Anterior cingulate cortex (tissue), 58 donors: Measurements from ENCODE around the gene ACAP2.
A peak's percentile ranks its signal among the peaks of the same experiment; 100 is the strongest.
"Not testable (repeated sequence)": the region's sequence is repeated elsewhere in the genome, so short reads cannot be mapped to it uniquely, and the experiment has no call there.

ENCODE experiments used
- DNase-seq, 58 donors: peaks; one replicate each; lab custom pipeline; 2025; lab: John Stamatoyannopoulos, UW

Gene ACAP2

DNA sequence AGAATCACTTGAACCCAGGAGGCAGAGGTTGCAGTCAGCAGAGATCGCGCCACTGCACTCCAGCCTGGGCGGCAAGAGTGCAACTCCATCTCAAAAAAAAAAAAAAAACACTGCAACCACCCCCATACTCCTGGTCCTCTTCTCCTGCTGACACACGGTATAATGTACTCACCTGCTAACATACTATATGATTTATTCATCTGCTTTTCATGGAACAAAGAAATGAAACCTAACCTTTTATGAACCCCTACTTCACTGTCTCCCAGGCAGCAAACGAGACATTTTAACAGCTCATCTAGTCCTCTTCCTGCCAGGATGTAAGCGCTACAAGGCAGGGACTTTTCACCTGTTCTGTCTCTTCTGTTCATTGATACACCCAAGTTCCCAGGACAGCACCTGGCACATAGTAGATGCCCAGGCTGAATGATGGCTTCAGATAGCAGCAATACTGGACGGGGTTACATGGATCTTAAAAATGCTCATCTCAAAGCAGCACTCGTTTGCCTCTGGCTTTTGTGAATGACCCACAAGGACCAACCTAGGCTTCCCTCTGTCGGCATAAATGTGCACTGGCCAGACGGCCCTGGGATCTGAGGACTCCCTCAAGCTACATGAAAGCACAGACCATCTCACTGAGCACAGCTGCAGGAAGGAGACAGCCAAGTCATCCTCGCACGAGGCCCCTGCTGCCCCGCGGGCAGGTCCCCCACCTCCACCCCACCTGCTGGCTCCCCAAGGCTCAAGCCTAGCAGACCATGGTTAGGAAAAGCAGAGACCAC lies 192.2 kb downstream of the ACAP2 start:
- DNase-seq = no peak

DNA sequence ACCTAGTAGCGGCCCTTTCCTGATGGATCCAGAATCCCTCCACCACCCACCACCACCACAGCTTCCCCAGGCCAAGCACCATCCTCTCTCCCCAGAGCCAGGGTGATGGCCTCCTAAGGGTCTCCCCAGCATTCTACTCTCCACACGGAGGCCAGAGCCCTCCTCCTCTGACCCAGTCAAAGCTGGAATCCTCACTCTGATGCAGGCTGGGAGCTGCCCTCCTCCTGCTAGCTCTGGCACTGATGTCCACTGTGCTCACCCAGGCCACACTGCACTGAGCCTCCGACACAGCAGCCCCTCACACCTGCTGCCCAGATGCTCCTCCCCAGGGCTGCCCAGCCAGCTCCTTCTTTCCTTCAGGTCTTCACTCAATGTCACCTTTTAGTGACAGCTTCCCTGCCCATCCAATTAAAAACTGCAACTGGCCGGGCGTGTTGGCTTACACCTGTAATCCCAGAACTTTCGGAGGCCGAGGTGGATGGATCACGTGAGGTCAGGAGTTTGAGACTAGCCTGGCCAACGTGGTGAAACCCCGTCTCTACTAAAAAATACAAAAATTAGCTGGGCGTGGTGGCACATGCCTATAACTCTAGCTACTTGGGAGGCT lies 192.9 kb downstream of the ACAP2 start:
- DNase-seq = no peak

GRCh38 chr3:195249057-195249770 lies 193.6 kb downstream of the ACAP2 start:
- no peak for DNase-seq

- no peak for DNase-seq
Measured at GRCh38 chr3:195248281-195248680, 194.5 kb downstream of the ACAP2 start.

DNA sequence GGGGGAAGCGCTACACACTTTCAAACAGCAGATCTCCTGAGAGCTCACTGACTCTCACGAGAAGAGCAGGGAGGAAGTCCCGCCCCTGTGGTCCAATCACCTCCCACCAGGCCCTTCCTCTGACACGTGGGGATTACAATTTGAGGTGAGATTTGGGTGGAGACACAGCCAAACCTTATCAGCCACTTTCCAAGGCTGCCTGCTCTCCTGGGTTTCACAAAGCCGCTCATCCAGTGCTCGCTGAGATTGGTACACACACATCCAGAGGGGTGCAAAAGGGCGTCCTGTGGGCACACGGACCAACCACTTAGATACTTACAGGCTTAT lies 195.0 kb downstream of the ACAP2 start:
- DNase-seq = no peak

DNA sequence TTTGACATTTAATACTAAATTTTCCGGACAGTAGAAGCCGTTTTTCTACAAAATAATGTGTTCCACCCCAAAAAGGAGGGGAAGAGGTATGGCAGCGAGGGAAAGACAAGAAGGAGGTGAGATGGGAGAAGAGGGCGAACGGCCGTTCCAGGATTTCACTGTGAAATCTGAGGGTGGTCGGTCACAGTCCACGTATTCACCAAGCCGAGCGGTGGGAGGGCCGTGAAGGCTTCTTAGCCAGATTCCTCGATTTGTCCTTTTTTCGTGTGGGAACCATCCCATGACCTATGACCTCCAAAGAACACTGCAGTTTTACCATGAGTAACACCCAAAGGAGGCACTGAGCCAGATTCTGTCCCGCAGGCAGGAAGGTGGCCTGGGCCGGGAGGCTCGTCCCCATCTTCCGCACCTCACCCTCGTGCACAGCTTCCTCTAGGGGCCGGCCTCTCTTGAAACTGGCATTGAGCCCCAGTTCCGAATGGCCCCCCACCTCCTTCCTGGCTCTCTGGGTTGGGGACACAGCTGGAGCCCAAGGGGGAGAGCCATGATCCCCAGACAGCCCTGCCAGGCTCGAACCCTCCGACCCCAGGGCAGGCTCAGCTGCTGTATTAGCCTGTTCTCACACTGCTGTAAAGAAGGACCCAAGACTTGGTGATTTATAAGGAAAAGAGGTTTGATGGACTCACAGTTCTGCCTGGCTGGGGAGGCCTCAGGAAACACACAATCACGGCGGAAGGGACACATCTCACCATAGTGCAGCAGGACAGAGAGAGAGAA lies 195.5 kb downstream of the ACAP2 start:
- no peak for DNase-seq

GRCh38 chr3:195246581-195246995 lies 196.2 kb downstream of the ACAP2 start:
- DNase-seq = peak in 10 of 58 donors; percentile 13 to 62 (median 28)

- DNase-seq = no peak
Measured at GRCh38 chr3:195245531-195245951, 197.3 kb downstream of the ACAP2 start.

DNA sequence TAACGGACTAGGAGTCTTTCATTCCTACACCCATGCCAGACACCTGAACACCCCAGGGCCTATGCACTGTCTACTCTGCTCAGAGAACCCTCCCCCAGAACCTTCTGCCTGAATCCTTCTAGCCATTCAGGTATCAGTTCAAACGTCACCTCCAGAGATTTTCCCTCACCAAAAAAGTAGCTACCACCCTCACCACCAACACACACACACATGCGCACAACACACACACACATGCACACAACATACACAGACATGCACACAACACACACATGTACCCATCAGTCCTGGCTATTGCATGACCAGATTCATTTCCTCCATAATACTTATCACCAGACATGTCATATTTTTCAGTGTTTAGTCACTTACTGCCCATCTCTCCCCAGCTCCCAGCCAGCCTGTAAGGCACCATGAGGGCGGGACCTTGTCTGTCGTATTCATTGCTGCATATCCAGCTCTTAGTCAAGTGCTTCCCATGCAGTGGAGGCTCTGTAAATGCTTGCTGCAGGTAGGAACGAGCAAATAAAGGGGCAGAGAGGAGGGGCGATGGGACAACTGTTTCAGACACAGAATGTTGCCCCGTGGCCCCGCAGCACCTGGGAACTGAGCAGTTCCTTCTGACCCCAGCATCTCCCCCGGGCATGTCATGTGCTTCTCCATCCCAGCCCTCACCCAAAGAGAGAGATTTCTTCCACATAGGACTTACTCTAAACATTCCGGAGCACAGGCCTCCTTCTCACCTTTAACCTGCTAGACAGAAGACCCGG lies 201.0 kb downstream of the ACAP2 start:
- no peak for DNase-seq

DNA sequence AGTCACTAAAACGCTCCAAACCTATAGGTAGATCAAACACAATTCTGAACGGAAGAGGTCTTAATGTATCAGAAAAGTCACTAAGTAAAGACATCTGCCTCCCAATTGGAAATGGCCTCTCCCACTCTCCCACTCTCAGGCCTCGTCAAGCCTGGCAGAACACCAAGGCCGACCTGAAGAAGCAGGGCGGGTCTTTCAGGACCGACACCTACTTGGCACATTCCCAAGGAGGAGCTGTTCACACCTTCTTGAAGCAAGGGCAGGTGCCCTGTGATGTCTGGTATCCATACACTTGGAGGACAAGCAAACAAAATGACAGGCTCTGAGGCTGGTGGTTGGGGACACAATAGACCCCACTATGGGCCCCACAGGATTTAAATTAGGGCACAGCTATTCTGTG lies 201.9 kb downstream of the ACAP2 start:
- DNase-seq = no peak

GRCh38 chr3:195240171-195240701 lies 202.6 kb downstream of the ACAP2 start:
- DNase-seq = peak in 4 of 58 donors; percentile 21 to 64 (median 40)

DNA sequence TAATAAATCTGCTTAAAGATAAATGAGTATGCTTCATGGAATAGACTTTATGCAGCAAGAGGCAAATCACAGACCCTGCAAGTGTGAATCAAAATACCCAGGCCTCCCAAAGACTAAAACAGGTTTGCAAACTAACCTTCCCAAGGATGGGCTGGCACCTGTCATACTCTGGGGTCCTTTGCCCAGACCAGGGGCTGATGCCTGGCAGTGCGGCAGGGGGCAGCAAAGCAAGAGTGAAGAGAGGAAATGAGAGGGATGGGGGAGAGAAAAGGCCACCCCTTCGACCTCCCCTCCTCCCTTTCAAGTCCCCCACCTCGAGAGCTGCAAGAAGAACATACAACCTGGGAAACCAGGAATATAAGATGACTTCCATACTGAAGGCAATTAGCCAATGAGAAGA lies 203.7 kb downstream of the ACAP2 start:
- no peak for DNase-seq

GRCh38 chr3:195238586-195239118 lies 204.2 kb downstream of the ACAP2 start:
- DNase-seq = peak in 7 of 58 donors; percentile 18 to 59 (median 34)

DNA sequence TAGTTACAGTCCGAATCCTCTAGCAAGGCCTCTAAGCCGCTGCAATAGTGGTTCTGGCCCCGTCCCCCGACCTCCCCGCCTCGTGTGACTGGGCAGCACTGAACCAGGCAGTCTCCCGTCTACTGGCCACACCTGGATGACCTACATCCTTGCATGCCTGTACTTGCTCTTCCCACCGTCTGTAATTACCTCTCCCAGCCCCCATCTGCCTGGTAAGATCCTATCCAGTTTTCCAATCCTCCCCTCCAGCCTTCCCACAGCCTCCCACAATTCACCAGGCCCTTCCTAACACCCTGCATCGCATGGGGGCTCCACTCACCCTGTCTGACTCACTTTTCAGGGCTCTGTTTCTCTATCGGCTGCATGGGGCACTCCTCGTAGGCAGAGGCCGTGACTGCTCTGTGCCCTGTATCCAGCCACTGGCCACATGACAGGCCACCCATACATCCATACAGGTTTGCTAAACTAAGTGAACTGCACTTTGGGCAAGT lies 204.7 kb downstream of the ACAP2 start:
- DNase-seq = no peak

- no peak for DNase-seq
Measured at GRCh38 chr3:195236801-195237570, 205.8 kb downstream of the ACAP2 start.

GRCh38 chr3:195236076-195236798 lies 206.6 kb downstream of the ACAP2 start:
- no peak for DNase-seq

DNA sequence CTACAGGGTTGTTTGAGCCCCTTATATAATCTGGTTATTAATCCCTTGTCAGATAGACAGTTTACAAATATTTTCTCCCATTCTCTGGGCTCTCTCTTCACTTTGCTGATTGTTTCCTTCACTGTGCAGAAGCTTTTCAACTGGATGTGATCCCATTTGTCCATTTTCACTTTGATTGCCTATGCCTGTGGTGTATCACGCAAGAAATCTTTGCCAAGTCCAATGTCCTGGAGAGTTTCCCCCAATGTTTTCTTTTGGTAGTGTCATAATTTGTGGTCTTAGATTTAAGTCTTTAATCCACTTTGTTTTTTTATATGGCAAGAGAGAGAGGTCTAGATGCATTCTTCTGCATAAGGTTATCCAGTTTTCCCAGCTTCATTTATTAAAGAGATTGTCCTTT lies 212.6 kb downstream of the ACAP2 start:
- no peak for DNase-seq

DNA sequence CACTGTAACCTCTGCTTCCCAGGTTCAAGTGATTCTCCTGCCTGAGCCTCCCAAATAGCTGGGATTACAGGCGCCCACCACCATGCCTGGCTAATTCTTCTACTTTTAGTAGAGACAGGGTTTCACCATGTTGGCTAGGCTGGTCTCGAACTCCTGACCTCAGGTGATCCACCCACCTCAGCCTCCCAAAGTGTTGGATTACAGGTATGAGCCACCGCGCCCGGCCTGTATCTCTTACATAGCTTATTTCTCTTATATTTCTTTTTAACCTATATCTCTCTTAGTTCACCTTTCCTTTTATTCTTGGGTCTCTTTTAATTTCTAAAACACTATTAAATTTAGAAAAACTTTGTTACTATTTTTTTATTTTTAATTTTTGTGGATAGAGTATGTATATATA lies 213.9 kb downstream of the ACAP2 start:
- DNase-seq = not testable (repeated sequence)
